ENCODE measurements around the gene TMEM158.

Gene TMEM158

GRCh38 chr3:45212095-45212468 is 14.0 kb downstream of the TMEM158 start:
- H3K4me3 ChIP-seq (ENCODE audit: low read length), result no peak overlapping the region
- no peak for DNase-seq (ENCODE audit: low read depth)
- TF ChIP-seq, protein P1, sequence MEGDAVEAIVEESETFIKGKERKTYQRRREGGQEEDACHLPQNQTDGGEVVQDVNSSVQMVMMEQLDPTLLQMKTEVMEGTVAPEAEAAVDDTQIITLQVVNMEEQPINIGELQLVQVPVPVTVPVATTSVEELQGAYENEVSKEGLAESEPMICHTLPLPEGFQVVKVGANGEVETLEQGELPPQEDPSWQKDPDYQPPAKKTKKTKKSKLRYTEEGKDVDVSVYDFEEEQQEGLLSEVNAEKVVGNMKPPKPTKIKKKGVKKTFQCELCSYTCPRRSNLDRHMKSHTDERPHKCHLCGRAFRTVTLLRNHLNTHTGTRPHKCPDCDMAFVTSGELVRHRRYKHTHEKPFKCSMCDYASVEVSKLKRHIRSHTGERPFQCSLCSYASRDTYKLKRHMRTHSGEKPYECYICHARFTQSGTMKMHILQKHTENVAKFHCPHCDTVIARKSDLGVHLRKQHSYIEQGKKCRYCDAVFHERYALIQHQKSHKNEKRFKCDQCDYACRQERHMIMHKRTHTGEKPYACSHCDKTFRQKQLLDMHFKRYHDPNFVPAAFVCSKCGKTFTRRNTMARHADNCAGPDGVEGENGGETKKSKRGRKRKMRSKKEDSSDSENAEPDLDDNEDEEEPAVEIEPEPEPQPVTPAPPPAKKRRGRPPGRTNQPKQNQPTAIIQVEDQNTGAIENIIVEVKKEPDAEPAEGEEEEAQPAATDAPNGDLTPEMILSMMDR (IDR thresholded peaks at IDR 0.05; ENCODE audit: insufficient read depth, low read depth, low read length, missing control alignments), result no peak

DNA sequence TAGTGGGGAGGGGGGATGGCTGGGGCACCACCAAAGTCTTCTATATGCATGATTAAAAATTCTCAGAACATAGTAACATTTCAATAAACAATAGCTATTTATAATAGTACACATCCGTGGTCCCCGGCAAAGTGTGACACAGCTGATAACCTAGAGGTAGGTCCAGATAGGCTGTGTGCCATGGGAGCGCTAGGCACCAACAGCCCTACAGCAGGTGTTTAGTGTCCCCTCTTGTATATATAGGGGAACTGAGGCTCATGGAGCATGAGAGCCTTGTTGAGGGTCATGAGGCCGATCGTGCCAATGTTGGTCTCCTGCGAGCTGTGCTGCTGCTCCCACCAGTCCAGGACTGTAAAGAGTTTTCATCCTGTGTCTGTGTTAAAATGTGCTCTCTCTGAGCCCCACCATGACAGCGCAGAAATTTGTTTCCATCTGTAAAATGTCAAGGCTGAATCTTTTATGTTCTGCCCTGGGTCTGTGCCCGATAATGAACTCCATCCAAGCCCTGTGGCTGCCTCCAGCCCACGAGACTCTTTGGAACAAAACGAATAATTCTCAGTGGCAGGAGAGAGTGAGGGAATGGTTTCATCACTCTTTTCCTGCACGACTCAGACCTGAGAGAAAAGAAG is 14.5 kb downstream of the TMEM158 start:
- TF ChIP-seq, protein P1 (IDR thresholded peaks at IDR 0.05; ENCODE audit: insufficient read depth, low read depth, low read length, missing control alignments), result no peak
- no peak for DNase-seq (ENCODE audit: low read depth)

GRCh38 chr3:45210308-45211041 is 15.6 kb downstream of the TMEM158 start:
- DNase-seq (ENCODE audit: low read depth), result peak; percentile 92
- TF ChIP-seq, protein P1 (IDR thresholded peaks at IDR 0.05; ENCODE audit: insufficient read depth, low read depth, low read length, missing control alignments), result peak; percentile 90
- H3K4me3 ChIP-seq (ENCODE audit: low read length), result no peak overlapping the region

More for the DNA sequence above, 14.5 kb downstream of the TMEM158 start:
- H3K4me3 ChIP-seq (ENCODE audit: low read length), result no peak overlapping the region

DNA sequence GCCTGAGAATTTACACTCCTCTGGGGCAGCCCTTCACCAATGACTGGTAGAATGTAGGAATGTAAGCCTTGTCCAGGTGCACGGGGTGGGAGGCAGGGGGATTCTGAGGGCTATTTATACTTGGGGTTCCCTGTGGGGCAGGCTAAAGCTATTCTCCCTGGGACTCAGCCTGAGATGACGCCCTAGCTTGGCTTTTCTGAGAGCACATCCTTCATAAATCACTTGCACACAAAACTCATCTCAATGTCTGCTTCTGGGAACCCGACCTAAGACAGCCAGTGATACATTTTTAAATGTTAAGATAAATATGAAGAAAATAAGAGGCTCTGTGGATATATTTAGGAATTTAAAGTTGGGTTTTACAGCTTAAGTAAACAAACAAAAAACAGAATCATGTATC is 16.6 kb downstream of the TMEM158 start:
- TF ChIP-seq, protein P1 (IDR thresholded peaks at IDR 0.05; ENCODE audit: insufficient read depth, low read depth, low read length, missing control alignments), result no peak
- no peak for DNase-seq (ENCODE audit: low read depth)
- no peak overlapping the region for H3K4me3 ChIP-seq (ENCODE audit: low read length)

GRCh38 chr3:45208586-45208985 is 17.5 kb downstream of the TMEM158 start:
- TF ChIP-seq, protein P1 (IDR thresholded peaks at IDR 0.05; ENCODE audit: insufficient read depth, low read depth, low read length, missing control alignments), result no peak
- no peak for DNase-seq (ENCODE audit: low read depth)
- no peak overlapping the region for H3K4me3 ChIP-seq (ENCODE audit: low read length)

DNA sequence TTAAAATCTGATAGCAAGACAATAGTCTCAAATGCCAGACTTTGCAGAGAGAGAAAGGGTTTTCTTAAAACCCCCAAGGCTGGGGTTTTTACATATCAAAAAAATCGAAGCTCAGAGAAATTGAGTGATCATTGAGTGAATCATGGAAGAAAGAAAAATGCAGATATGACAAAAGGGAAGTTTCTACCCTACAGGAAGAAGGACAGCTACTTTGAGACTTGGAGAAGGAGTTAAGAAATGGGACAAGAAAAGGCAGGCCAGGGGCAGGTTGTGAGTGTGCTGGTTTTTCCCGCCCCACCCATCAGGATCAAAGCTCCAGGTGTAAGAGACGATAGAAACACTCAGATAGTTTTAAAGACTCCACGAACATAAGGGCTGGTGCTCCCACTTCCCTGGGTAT is 18.6 kb downstream of the TMEM158 start:
- peak; percentile 88 for DNase-seq (ENCODE audit: low read depth)
- TF ChIP-seq, protein P1 (IDR thresholded peaks at IDR 0.05; ENCODE audit: insufficient read depth, low read depth, low read length, missing control alignments), result no peak
- no peak overlapping the region for H3K4me3 ChIP-seq (ENCODE audit: low read length)

Data from epithelial cell of esophagus (primary cell).